Neural cell (in vitro differentiated cells): ENCODE results near the gene SCART1. TPM values are rescaled to one million over a fixed set of nuclear protein-coding genes. Genes with fewer than 3 reads are reported as not detected.

ENCODE experiments used
- H2AFZ ChIP-seq: fragments of 200-600, 300-800 bp; sonication (generic), shearing (Covaris generic); 2 replicates; pipeline ENCODE4 v1.6.0; 2014; ENCODE audit warnings: low read depth, mild to moderate bottlenecking, antibody characterized with exemption, low read length, moderate library complexity
- H3F3A ChIP-seq: fragments of 200-600 bp; shearing (Covaris generic); 2 replicates; pipeline ENCODE4 v1.6.1; 2016; ENCODE audit warnings: mild to moderate bottlenecking, moderate library complexity, mixed read lengths, antibody characterized with exemption, low read length; ENCODE audit not compliant: insufficient read depth, poor library complexity, severe bottlenecking
- H3K27ac ChIP-seq: fragments of 200-600, 300-800 bp; sonication (generic), shearing (Covaris generic); 2 replicates; pipeline ENCODE4 v1.5.1; 2014; ENCODE audit warnings: mild to moderate bottlenecking, low read length, moderate library complexity
- H3K27me3 ChIP-seq: fragments of 300-800, 200-600 bp; sonication (generic), shearing (Covaris generic); 2 replicates; pipeline ENCODE4 v1.6.0; 2014; ENCODE audit warnings: mild to moderate bottlenecking, low read depth, low read length, moderate library complexity; ENCODE audit not compliant: insufficient read depth
- H3K36me3 ChIP-seq: fragments of 300-800, 200-600 bp; sonication (generic), shearing (Covaris generic); 2 replicates; pipeline ENCODE4 v1.5.1; 2014; ENCODE audit warnings: mild to moderate bottlenecking, antibody characterized with exemption, low read length, moderate library complexity; ENCODE audit not compliant: insufficient read depth
- H3K4me2 ChIP-seq: fragments of 300-800, 200-600 bp; sonication (generic), shearing (Covaris generic); 2 replicates; pipeline ENCODE4 v1.6.0; 2014; ENCODE audit warnings: mild to moderate bottlenecking, low read length
- H3K4me3 ChIP-seq: fragments of 300-800, 200-600 bp; sonication (generic), shearing (Covaris generic); 2 replicates; pipeline ENCODE4 v1.5.1; 2014; ENCODE audit warnings: mild to moderate bottlenecking, low read length, moderate library complexity
- H3K79me2 ChIP-seq: fragments of 200-600 bp; shearing (Covaris generic); replicated peaks from 2 replicates; pipeline ENCODE4 v1.6.0; 2014; ENCODE audit warnings: mild to moderate bottlenecking, low read length, moderate library complexity; ENCODE audit not compliant: insufficient read depth
- H3K9ac ChIP-seq: fragments of 300-800, 200-600 bp; sonication (generic), shearing (Covaris generic); 2 replicates; pipeline ENCODE4 v1.6.1; 2016; ENCODE audit warnings: mild to moderate bottlenecking, low read length, mixed read lengths
- H3K9me2 ChIP-seq: fragments of 200-600 bp; shearing (Covaris generic); 2 replicates; pipeline ENCODE4 v1.6.1; 2016; ENCODE audit warnings: mild to moderate bottlenecking, low read length, mixed read lengths; ENCODE audit not compliant: insufficient read depth
- H3K9me3 ChIP-seq: fragments of 200-600, 300-800 bp; sonication (generic), shearing (Covaris generic); 2 replicates; pipeline ENCODE4 v1.6.1; 2016; ENCODE audit warnings: mild to moderate bottlenecking, mixed run types, low read length, moderate library complexity, mixed read lengths
- H4K20me1 ChIP-seq: fragments of 200-600 bp; shearing (Covaris generic); 2 replicates; pipeline ENCODE4 v1.6.1; 2016; ENCODE audit warnings: mild to moderate bottlenecking, mixed run types; ENCODE audit not compliant: insufficient read depth
- EP300 ChIP-seq: fragments of 450-650 bp; conservative IDR thresholded peaks from 2 replicates; pipeline ENCODE4 v1.6.1; 2014; ENCODE audit warnings: antibody characterized with exemption, mild to moderate bottlenecking, moderate library complexity; ENCODE audit not compliant: poor library complexity, severe bottlenecking
- EZH2 ChIP-seq: fragments of 200-600, 300-800 bp; shearing (Covaris generic), sonication (generic); IDR thresholded peaks from 2 replicates; pipeline ENCODE4 v1.6.1; 2014; ENCODE audit warnings: antibody characterized with exemption, low read length, borderline replicate concordance, mild to moderate bottlenecking; ENCODE audit not compliant: insufficient read depth, poor library complexity, severe bottlenecking
- MXI1 ChIP-seq: fragments of 450-650 bp; conservative IDR thresholded peaks from 2 replicates; pipeline ENCODE4 v1.6.1; 2014; ENCODE audit warnings: antibody characterized with exemption, mild to moderate bottlenecking; ENCODE audit not compliant: poor library complexity, severe bottlenecking
- POLR2AphosphoS5 ChIP-seq: IDR thresholded peaks from 2 replicates; pipeline ENCODE4 v1.6.1; 2012
- RAD21 ChIP-seq: fragments of 450-650 bp; conservative IDR thresholded peaks from 2 replicates; pipeline ENCODE4 v1.6.1; 2014; ENCODE audit warnings: antibody characterized with exemption, mild to moderate bottlenecking, moderate library complexity
- SMC3 ChIP-seq: fragments of 450-650 bp; conservative IDR thresholded peaks from 2 replicates; pipeline ENCODE4 v1.6.1; 2014; ENCODE audit warnings: antibody characterized with exemption, mild to moderate bottlenecking, moderate library complexity; ENCODE audit not compliant: poor library complexity
- TAF1 ChIP-seq: IDR thresholded peaks from 2 replicates; pipeline ENCODE4 v1.6.1; 2012; ENCODE audit warnings: low read depth
- polyA plus RNA-seq: library from polyadenylated mRNA; depleted of rRNA; stranded (reverse); fragments of >200 nt; gene quantifications from 2 replicates; pipeline ENCODE4 v1.2.3, GENCODE V29; 2014
- TF ChIP-seq, protein P1 (sequence below): IDR thresholded peaks from 2 replicates; pipeline ENCODE4 v1.6.1; 2012; ENCODE audit warnings: borderline replicate concordance
- TF ChIP-seq, protein P2 (sequence below): fragments of 450-650 bp; IDR thresholded peaks from 2 replicates; pipeline ENCODE4 v1.5.1; 2014; ENCODE audit warnings: antibody characterized with exemption, mild to moderate bottlenecking, moderate library complexity; ENCODE audit not compliant: poor library complexity, severe bottlenecking

SCART1 gene
- polyA plus RNA-seq, 1 donor from 2014 or later = 4.3 TPM

- H3K27me3 ChIP-seq = no peaks in the 10 kb centered on the region
- H2AFZ ChIP-seq = no peak overlapping the region
- H3K9me2 ChIP-seq = no peaks in the 10 kb centered on the region
- H3K9ac ChIP-seq = no peak overlapping the region
- no peaks in the 10 kb centered on the region for H4K20me1 ChIP-seq
- no peak for TF ChIP-seq EP300
- no peak for TF ChIP-seq TAF1
- H3K4me3 ChIP-seq = no peak overlapping the region
- no peaks in the 10 kb centered on the region for H3F3A ChIP-seq
- H3K79me2 ChIP-seq = no peaks in the 10 kb centered on the region
- H3K9me3 ChIP-seq = peaks cover 17% of the 10 kb centered on the region
- H3K4me2 ChIP-seq = no peak overlapping the region
- H3K36me3 ChIP-seq = no peaks in the 10 kb centered on the region
- H3K27ac ChIP-seq = no peak overlapping the region
Observed at GRCh38 chr10:133445268-133445732, 8.4 kb upstream of the SCART1 start.

- no peaks in the 10 kb centered on the region for H3F3A ChIP-seq
- no peaks in the 10 kb centered on the region for H3K79me2 ChIP-seq
- TF ChIP-seq EP300 = no peak
- no peak for TF ChIP-seq POLR2AphosphoS5
- TF ChIP-seq RAD21 = no peak
- TF ChIP-seq, protein P1, sequence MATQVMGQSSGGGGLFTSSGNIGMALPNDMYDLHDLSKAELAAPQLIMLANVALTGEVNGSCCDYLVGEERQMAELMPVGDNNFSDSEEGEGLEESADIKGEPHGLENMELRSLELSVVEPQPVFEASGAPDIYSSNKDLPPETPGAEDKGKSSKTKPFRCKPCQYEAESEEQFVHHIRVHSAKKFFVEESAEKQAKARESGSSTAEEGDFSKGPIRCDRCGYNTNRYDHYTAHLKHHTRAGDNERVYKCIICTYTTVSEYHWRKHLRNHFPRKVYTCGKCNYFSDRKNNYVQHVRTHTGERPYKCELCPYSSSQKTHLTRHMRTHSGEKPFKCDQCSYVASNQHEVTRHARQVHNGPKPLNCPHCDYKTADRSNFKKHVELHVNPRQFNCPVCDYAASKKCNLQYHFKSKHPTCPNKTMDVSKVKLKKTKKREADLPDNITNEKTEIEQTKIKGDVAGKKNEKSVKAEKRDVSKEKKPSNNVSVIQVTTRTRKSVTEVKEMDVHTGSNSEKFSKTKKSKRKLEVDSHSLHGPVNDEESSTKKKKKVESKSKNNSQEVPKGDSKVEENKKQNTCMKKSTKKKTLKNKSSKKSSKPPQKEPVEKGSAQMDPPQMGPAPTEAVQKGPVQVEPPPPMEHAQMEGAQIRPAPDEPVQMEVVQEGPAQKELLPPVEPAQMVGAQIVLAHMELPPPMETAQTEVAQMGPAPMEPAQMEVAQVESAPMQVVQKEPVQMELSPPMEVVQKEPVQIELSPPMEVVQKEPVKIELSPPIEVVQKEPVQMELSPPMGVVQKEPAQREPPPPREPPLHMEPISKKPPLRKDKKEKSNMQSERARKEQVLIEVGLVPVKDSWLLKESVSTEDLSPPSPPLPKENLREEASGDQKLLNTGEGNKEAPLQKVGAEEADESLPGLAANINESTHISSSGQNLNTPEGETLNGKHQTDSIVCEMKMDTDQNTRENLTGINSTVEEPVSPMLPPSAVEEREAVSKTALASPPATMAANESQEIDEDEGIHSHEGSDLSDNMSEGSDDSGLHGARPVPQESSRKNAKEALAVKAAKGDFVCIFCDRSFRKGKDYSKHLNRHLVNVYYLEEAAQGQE = no peak
- TF ChIP-seq EZH2 = no peak
- no peak for TF ChIP-seq SMC3
- no peak overlapping the region for H3K4me3 ChIP-seq
- no peaks in the 10 kb centered on the region for H4K20me1 ChIP-seq
- no peak overlapping the region for H3K9ac ChIP-seq
- H3K9me3 ChIP-seq = peaks cover 13% of the 10 kb centered on the region
- no peak overlapping the region for H3K4me2 ChIP-seq
- no peaks in the 10 kb centered on the region for H3K9me2 ChIP-seq
- H3K36me3 ChIP-seq = no peaks in the 10 kb centered on the region
- H2AFZ ChIP-seq = no peak overlapping the region
- H3K27ac ChIP-seq = no peak overlapping the region
- H3K27me3 ChIP-seq = no peaks in the 10 kb centered on the region
Observed at GRCh38 chr10:133445751-133446708, 7.7 kb upstream of the SCART1 start.

GRCh38 chr10:133446979-133447378 is 6.8 kb upstream of the SCART1 start:
- Histone ChIP-seq H3K36me3 (no peaks in the 10 kb centered on the region), H2AFZ (no peak overlapping the region), H3K27ac (no peak overlapping the region), H3K9ac (no peak overlapping the region), H3K79me2 (no peaks in the 10 kb centered on the region), H3K4me2 (no peak overlapping the region), H3K9me2 (no peaks in the 10 kb centered on the region), H3K27me3 (no peaks in the 10 kb centered on the region), H3K4me3 (no peak overlapping the region), H3F3A (no peaks in the 10 kb centered on the region), H3K9me3 (peaks cover 13% of the 10 kb centered on the region), H4K20me1 (no peaks in the 10 kb centered on the region)
- TF ChIP-seq EZH2 (no peak), EP300 (no peak), TAF1 (no peak), SMC3 (no peak), MXI1 (no peak), POLR2AphosphoS5 (no peak), RAD21 (no peak)
- TF ChIP-seq, protein P2, sequence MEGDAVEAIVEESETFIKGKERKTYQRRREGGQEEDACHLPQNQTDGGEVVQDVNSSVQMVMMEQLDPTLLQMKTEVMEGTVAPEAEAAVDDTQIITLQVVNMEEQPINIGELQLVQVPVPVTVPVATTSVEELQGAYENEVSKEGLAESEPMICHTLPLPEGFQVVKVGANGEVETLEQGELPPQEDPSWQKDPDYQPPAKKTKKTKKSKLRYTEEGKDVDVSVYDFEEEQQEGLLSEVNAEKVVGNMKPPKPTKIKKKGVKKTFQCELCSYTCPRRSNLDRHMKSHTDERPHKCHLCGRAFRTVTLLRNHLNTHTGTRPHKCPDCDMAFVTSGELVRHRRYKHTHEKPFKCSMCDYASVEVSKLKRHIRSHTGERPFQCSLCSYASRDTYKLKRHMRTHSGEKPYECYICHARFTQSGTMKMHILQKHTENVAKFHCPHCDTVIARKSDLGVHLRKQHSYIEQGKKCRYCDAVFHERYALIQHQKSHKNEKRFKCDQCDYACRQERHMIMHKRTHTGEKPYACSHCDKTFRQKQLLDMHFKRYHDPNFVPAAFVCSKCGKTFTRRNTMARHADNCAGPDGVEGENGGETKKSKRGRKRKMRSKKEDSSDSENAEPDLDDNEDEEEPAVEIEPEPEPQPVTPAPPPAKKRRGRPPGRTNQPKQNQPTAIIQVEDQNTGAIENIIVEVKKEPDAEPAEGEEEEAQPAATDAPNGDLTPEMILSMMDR = no peak
- TF ChIP-seq, protein P1 = no peak
